Common myeloid progenitor, CD34-positive (primary cell): ENCODE results near the gene COPG1.

Experiments used
- CTCF ChIA-PET: fragments of 350-600 bp; sonication (Branson Sonifier 250); formaldehyde crosslinking; loops from one replicate; lab custom pipeline; 2021; ENCODE audit warnings: antibody characterized with exemption; lab: Charles Lee
- POLR2A ChIA-PET: fragments of 350-600 bp; sonication (Branson Sonifier 250); formaldehyde crosslinking; loops from one replicate; lab custom pipeline; 2021; ENCODE audit warnings: antibody characterized with exemption; lab: Charles Lee
- DNase-seq, 3 donors: peaks; one replicate each; pipeline versions ENCODE4 v3.0.0 to v3.0.0-alpha.2; 2013
- H3K27ac ChIP-seq, 2 experiments: 1 replicate in 1 of 2; 2 replicates in 1 of 2; pipeline ENCODE4 v1.7.0; 2013; ENCODE audit warnings: inconsistent platforms in 2 of 2, low read length in 2 of 2, mild to moderate bottlenecking in 2 of 2, low read depth in 1 of 2, moderate library complexity in 1 of 2; ENCODE audit not compliant: severe bottlenecking in 2 of 2, insufficient read depth in 1 of 2, poor library complexity in 1 of 2
- H3K27me3 ChIP-seq, 5 experiments: replicated peaks in 2 of 5; 1 replicate in 3 of 5; 2 replicates in 2 of 5; pipeline versions ENCODE4 v1.6.1 to v1.7.0; 2013; ENCODE audit warnings: low read length in 4 of 5, mild to moderate bottlenecking in 2 of 5, moderate library complexity in 2 of 5, inconsistent platforms in 1 of 5; ENCODE audit not compliant: insufficient read depth in 5 of 5, control insufficient read depth in 4 of 5
- H3K36me3 ChIP-seq, 4 experiments: 1 replicate in 2 of 4; 2 replicates in 2 of 4; pipeline versions ENCODE4 v1.6.1 to v1.7.0; 2013; ENCODE audit warnings: low read length in 3 of 4, control low read depth in 1 of 4, mild to moderate bottlenecking in 1 of 4; ENCODE audit not compliant: control insufficient read depth in 4 of 4, insufficient read depth in 4 of 4
- H3K4me1 ChIP-seq, 4 experiments: 1 replicate in 3 of 4; 2 replicates in 1 of 4; pipeline versions ENCODE4 v1.6.1 to v1.7.1; 2013; ENCODE audit warnings: low read length in 3 of 4, mild to moderate bottlenecking in 3 of 4, control low read depth in 1 of 4, inconsistent platforms in 1 of 4, moderate library complexity in 1 of 4; ENCODE audit not compliant: control insufficient read depth in 4 of 4, insufficient read depth in 4 of 4; ENCODE audit errors: control extremely low read depth in 1 of 4
- H3K4me3 ChIP-seq, 7 experiments: 1 replicate in 4 of 7; 2 replicates in 3 of 7; pipeline versions ENCODE4 v1.5.1 to v1.7.0; 2013; ENCODE audit warnings: mild to moderate bottlenecking in 7 of 7, low read length in 6 of 7, moderate library complexity in 6 of 7, inconsistent platforms in 2 of 7, low read depth in 2 of 7, control low read depth in 1 of 7; ENCODE audit not compliant: insufficient read depth in 4 of 7, control insufficient read depth in 1 of 7; ENCODE audit errors: extremely low read depth in 1 of 7
- H3K9me3 ChIP-seq, 5 experiments: 1 replicate in 4 of 5; 2 replicates in 1 of 5; pipeline versions ENCODE4 v1.6.1 to v1.7.1; 2013; ENCODE audit warnings: low read length in 4 of 5, mild to moderate bottlenecking in 2 of 5, inconsistent platforms in 1 of 5, low read depth in 1 of 5, moderate library complexity in 1 of 5; ENCODE audit not compliant: control insufficient read depth in 4 of 5, insufficient read depth in 2 of 5; ENCODE audit errors: control extremely low read depth in 1 of 5
- WGBS: methylation state at CpG from one replicate; pipeline ENCODE4 v1.1.5; 2013; ENCODE audit not compliant: insufficient coverage; 5-methylcytosine and 5-hydroxymethylcytosine counted together

The COPG1 gene

GRCh38 chr3:129286081-129286480, 36.7 kb downstream of the COPG1 start:
- H3K4me3 ChIP-seq = no peak overlapping the region
- peaks cover 3 to 39% (median 26%) of the 10 kb centered on the region in 4 experiments for H3K36me3 ChIP-seq
- H3K9me3 ChIP-seq = no peaks in the 10 kb centered on the region
- no peak overlapping the region for H3K27ac ChIP-seq
- 100% methylated on average over 1 of the region's 2 CpGs for WGBS
- H3K4me1 ChIP-seq = peaks cover 0 to 9% (median 6%) of the 10 kb centered on the region in 4 experiments
- CTCF ChIA-PET = no interaction called here
- no peaks in the 10 kb centered on the region for H3K27me3 ChIP-seq
- POLR2A ChIA-PET = no interaction called here
- DNase-seq = no peak

GRCh38 chr3:129288446-129288845, 39.0 kb downstream of the COPG1 start:
- POLR2A ChIA-PET = no interaction called here
- no CpG with 5 or more reads among the region's 3 CpGs for WGBS
- Histone ChIP-seq H3K27me3 (no peaks in the 10 kb centered on the region), H3K27ac (no peak overlapping the region), H3K4me1 (no peaks in the 10 kb centered on the region), H3K9me3 (no peaks in the 10 kb centered on the region), H3K4me3 (no peak overlapping the region), H3K36me3 (peaks cover 3 to 40% (median 26%) of the 10 kb centered on the region in 4 experiments)
- DNase-seq = no peak
- CTCF ChIA-PET = interaction anchor here (0.7 to 1.0 kb wide), 3 partner anchors 16 to 162 kb away, joined by 3 read pairs; no protein-coding TSS in a partner anchor

- ChIA-PET POLR2A (no interaction called here), CTCF (interaction anchor here (1.0 kb wide), 1 partner anchor 21 kb away, joined by 3 read pairs; no protein-coding TSS in a partner anchor)
- WGBS = 100% methylated on average over 2 of the region's 6 CpGs
- Histone ChIP-seq H3K27me3 (no peaks in the 10 kb centered on the region), H3K9me3 (no peaks in the 10 kb centered on the region), H3K27ac (no peak overlapping the region), H3K36me3 (peaks cover 3 to 43% (median 30%) of the 10 kb centered on the region in 4 experiments), H3K4me1 (no peaks in the 10 kb centered on the region), H3K4me3 (no peak overlapping the region)
- no peak for DNase-seq
Observed at GRCh38 chr3:129289201-129289921, 40.0 kb downstream of the COPG1 start.

- no peak overlapping the region for H3K27ac ChIP-seq
- WGBS = 93% methylated on average over 3 of the region's 4 CpGs
- no peak overlapping the region for H3K4me3 ChIP-seq
- H3K27me3 ChIP-seq = no peaks in the 10 kb centered on the region
- ChIA-PET CTCF (interaction anchor here (0.9 to 1.1 kb wide), 2 partner anchors 12 to 25 kb away, joined by 4 read pairs; a partner anchor contains a TSS), POLR2A (interaction anchor here (1.2 kb wide), 1 partner anchor 25 kb away, joined by 3 read pairs; a partner anchor contains a TSS)
- H3K4me1 ChIP-seq = no peaks in the 10 kb centered on the region
- no peak for DNase-seq
- H3K36me3 ChIP-seq = peaks cover 3 to 53% (median 27%) of the 10 kb centered on the region in 4 experiments
- no peaks in the 10 kb centered on the region for H3K9me3 ChIP-seq
Observed at GRCh38 chr3:129291236-129291886, 42.0 kb downstream of the COPG1 start.

- DNase-seq = no peak
- H3K36me3 ChIP-seq = peaks cover 6 to 67% (median 24%) of the 10 kb centered on the region in 4 experiments
- no peak overlapping the region for H3K4me3 ChIP-seq
- no peaks in the 10 kb centered on the region for H3K9me3 ChIP-seq
- WGBS = 100% methylated on average over 1 of the region's 5 CpGs
- CTCF ChIA-PET = no interaction called here
- POLR2A ChIA-PET = interaction anchor here (0.7 kb wide), 1 partner anchor 945 kb away, joined by 7 read pairs; no protein-coding TSS in a partner anchor
- no peaks in the 10 kb centered on the region for H3K4me1 ChIP-seq
- H3K27me3 ChIP-seq = no peaks in the 10 kb centered on the region
- H3K27ac ChIP-seq = no peak overlapping the region
Observed at GRCh38 chr3:129295286-129295685, 45.9 kb downstream of the COPG1 start.

- DNase-seq = peak in 2 of 3 donors; percentile 13 to 17
- H3K4me3 ChIP-seq = peak overlapping the region in 2 of 7 experiments; percentile 24 to 40
- H3K9me3 ChIP-seq = no peaks in the 10 kb centered on the region
- H3K27me3 ChIP-seq = no peaks in the 10 kb centered on the region
- H3K4me1 ChIP-seq = peaks cover 8 to 27% (median 25%) of the 10 kb centered on the region in 4 experiments
- POLR2A ChIA-PET = interaction anchor here (1.0 to 2.4 kb wide), 3 partner anchors 9 to 26 kb away, joined by 3 to 11 read pairs (median 6); partner anchors contain the start of gene HMCES
- H3K27ac ChIP-seq = no peak overlapping the region
- WGBS = 57% methylated on average over 2 of the region's 3 CpGs
- H3K36me3 ChIP-seq = peaks cover 7 to 30% (median 19%) of the 10 kb centered on the region in 4 experiments
- CTCF ChIA-PET = interaction anchor here (1.5 to 2.1 kb wide), 3 partner anchors 10 to 24 kb away, joined by 4 to 7 read pairs (median 6); a partner anchor contains a TSS
Observed at GRCh38 chr3:129304146-129304961, 54.9 kb downstream of the COPG1 start.
